Left ventricle myocardium inferior (tissue), 1 donor: ENCODE results near the gene GAPT. TPM values are rescaled to one million over a fixed set of nuclear protein-coding genes. Genes with fewer than 3 reads are reported as not detected.
"Not testable (repeated sequence)": the region's sequence is repeated elsewhere in the genome, so short reads cannot be mapped to it uniquely, and the experiment has no call there.

ENCODE experiments used
- DNase-seq: peaks from one replicate; pipeline ENCODE4 v3.0.0-alpha.2; 2020
- H3K27ac ChIP-seq: fragments of 200-600 bp; replicated peaks from 2 replicates; pipeline ENCODE4 v1.8.0; 2021
- H3K27me3 ChIP-seq: fragments of 200-600 bp; 2 replicates; pipeline ENCODE4 v1.8.0; 2021; ENCODE audit warnings: low read depth
- H3K36me3 ChIP-seq: fragments of 200-600 bp; 2 replicates; pipeline ENCODE4 v1.8.0; 2021
- H3K4me1 ChIP-seq: fragments of 200-600 bp; 2 replicates; pipeline ENCODE4 v1.8.0; 2021
- H3K4me3 ChIP-seq: fragments of 200-600 bp; 2 replicates; pipeline ENCODE4 v1.8.0; 2021; ENCODE audit warnings: mild to moderate bottlenecking, moderate library complexity
- H3K9me3 ChIP-seq: fragments of 200-600 bp; replicated peaks from 2 replicates; pipeline ENCODE4 v1.8.0; 2021
- intact Hi-C: fragments of 100-400 bp; cut with micrococcal nuclease; formaldehyde crosslinking; loops from one replicate; pipeline ENCODE4 v1.11.0; 2022
- total RNA-seq: library from RNA; stranded (reverse); fragmentation: NEBNext Ultra II Directional; extraction: Animal tissue kit (Norgen Biotek cat#: 25700); gene quantifications from one replicate; pipeline ENCODE4 v1.2.1, GENCODE V29; 2021
- TF ChIP-seq, protein P1 (sequence below): fragments of 200-600 bp; IDR thresholded peaks from 2 replicates; pipeline ENCODE4 v1.8.0; 2021; ENCODE audit warnings: antibody characterized with exemption, mild to moderate bottlenecking, borderline replicate concordance
- donor health status: DM: no; HTN: yes; CAD: no; lungs with severe emphysema.

GAPT gene
- total RNA-seq, 1 donor from 2014 or later: 0.22 TPM

GRCh38 chr5:58507715-58508114, 16.5 kb downstream of the GAPT start:
- Histone ChIP-seq H3K9me3 (no peaks in the 10 kb centered on the region), H3K27ac (no peak overlapping the region), H3K4me1 (no peaks in the 10 kb centered on the region), H3K36me3 (no peaks in the 10 kb centered on the region), H3K4me3 (no peak overlapping the region), H3K27me3 (peaks cover 22% of the 10 kb centered on the region)
- intact Hi-C loops: no loop called here
- DNase-seq: no peak
- TF ChIP-seq, protein P1, sequence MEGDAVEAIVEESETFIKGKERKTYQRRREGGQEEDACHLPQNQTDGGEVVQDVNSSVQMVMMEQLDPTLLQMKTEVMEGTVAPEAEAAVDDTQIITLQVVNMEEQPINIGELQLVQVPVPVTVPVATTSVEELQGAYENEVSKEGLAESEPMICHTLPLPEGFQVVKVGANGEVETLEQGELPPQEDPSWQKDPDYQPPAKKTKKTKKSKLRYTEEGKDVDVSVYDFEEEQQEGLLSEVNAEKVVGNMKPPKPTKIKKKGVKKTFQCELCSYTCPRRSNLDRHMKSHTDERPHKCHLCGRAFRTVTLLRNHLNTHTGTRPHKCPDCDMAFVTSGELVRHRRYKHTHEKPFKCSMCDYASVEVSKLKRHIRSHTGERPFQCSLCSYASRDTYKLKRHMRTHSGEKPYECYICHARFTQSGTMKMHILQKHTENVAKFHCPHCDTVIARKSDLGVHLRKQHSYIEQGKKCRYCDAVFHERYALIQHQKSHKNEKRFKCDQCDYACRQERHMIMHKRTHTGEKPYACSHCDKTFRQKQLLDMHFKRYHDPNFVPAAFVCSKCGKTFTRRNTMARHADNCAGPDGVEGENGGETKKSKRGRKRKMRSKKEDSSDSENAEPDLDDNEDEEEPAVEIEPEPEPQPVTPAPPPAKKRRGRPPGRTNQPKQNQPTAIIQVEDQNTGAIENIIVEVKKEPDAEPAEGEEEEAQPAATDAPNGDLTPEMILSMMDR: no peak

- H3K27ac ChIP-seq: no peak overlapping the region
- H3K27me3 ChIP-seq: no peaks in the 10 kb centered on the region
- peaks cover 74% of the 10 kb centered on the region for H3K9me3 ChIP-seq
- H3K36me3 ChIP-seq: no peaks in the 10 kb centered on the region
- no peaks in the 10 kb centered on the region for H3K4me1 ChIP-seq
- intact Hi-C loops: no loop called here
- H3K4me3 ChIP-seq: no peak overlapping the region
- no peak for DNase-seq
- TF ChIP-seq, protein P1: no peak
Measured at GRCh38 chr5:58517198-58517597, 26.0 kb downstream of the GAPT start.

GRCh38 chr5:58523956-58524355, 32.7 kb downstream of the GAPT start:
- TF ChIP-seq, protein P1: no peak
- Histone ChIP-seq H3K4me3 (no peak overlapping the region), H3K4me1 (no peaks in the 10 kb centered on the region), H3K36me3 (no peaks in the 10 kb centered on the region), H3K27me3 (no peaks in the 10 kb centered on the region), H3K9me3 (peaks cover 12% of the 10 kb centered on the region), H3K27ac (no peak overlapping the region)
- intact Hi-C loops: no loop called here
- no peak for DNase-seq

DNA sequence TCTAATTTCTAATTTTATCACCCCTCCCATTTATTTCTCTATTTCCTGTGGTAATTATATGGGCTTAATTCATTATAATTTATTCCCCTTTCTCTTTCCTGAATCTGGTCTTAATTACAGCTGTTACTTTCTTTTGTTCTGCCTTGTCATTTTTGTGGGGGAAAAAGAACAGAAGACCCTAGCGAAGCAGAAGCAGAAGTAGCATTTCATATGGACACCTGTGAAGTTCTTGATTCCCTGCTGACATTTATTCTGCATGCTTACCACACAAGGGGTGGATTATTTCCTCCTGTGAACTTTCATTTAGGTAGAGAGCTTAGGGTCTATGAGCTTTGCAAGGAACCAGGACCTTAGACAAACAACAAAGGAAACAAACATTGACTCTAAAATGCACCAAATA, 33.3 kb downstream of the GAPT start:
- no peak overlapping the region for H3K4me3 ChIP-seq
- intact Hi-C loops: no loop called here
- peaks cover 6% of the 10 kb centered on the region for H3K9me3 ChIP-seq
- no peak overlapping the region for H3K27ac ChIP-seq
- H3K4me1 ChIP-seq: no peaks in the 10 kb centered on the region
- TF ChIP-seq, protein P1: no peak
- H3K36me3 ChIP-seq: no peaks in the 10 kb centered on the region
- no peaks in the 10 kb centered on the region for H3K27me3 ChIP-seq
- no peak for DNase-seq

- intact Hi-C loops: no loop called here
- Histone ChIP-seq H3K27me3 (no peaks in the 10 kb centered on the region), H3K4me1 (no peaks in the 10 kb centered on the region), H3K36me3 (no peaks in the 10 kb centered on the region), H3K27ac (no peak overlapping the region), H3K4me3 (no peak overlapping the region), H3K9me3 (peaks cover 20% of the 10 kb centered on the region)
- no peak for DNase-seq
- TF ChIP-seq, protein P1: no peak
Measured at GRCh38 chr5:58530942-58531490, 39.8 kb downstream of the GAPT start.

DNA sequence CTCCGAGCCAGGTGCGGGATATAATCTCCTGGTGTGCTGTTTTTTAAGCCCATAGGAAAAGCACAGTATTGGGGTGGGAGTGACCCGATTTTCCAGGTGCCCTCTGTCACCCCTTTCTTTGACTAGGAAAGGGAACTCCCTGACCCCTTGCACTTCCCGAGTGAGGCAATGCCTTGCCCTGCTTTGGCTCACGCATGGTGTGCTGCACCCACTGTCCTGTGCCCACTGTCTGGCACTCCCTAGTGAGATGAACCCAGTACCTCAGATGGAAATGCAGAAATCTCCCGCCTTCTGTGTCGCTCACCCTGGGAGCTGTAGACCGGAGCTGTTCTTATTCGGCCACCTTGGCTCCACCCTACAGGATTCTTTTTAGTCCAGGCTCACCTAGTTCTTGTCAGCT, 50.7 kb downstream of the GAPT start:
- H3K9me3 ChIP-seq: peaks cover 18% of the 10 kb centered on the region
- H3K36me3 ChIP-seq, intact Hi-C loops, H3K4me3 ChIP-seq, DNase-seq, H3K27ac ChIP-seq, H3K27me3 ChIP-seq, H3K4me1 ChIP-seq: not testable (repeated sequence)
